ENCODE measurements around the gene OLFM1.

Gene OLFM1

GRCh38 chr9:135090547-135090946 lies 3.1 kb downstream of the OLFM1 start:
- no peak for DNase-seq

- DNase-seq = no peak
These were observed 4.1 kb downstream of the OLFM1 start for GRCh38 chr9:135091545-135091944.

GRCh38 chr9:135093111-135093510 lies 5.6 kb downstream of the OLFM1 start:
- no peak for DNase-seq

- DNase-seq = no peak
These were observed 6.6 kb downstream of the OLFM1 start for GRCh38 chr9:135093911-135094584.

GRCh38 chr9:135095470-135096407 lies 8.3 kb downstream of the OLFM1 start:
- DNase-seq = no peak

- no peak for DNase-seq
These were observed 9.0 kb downstream of the OLFM1 start for GRCh38 chr9:135096408-135096895.

GRCh38 chr9:135098400-135099105 lies 11.1 kb downstream of the OLFM1 start:
- no peak for DNase-seq

GRCh38 chr9:135099574-135099973 lies 12.1 kb downstream of the OLFM1 start:
- DNase-seq = no peak

GRCh38 chr9:135100241-135100681 lies 12.8 kb downstream of the OLFM1 start:
- DNase-seq = no peak

GRCh38 chr9:135100725-135101410 lies 13.4 kb downstream of the OLFM1 start:
- no peak for DNase-seq

- no peak for DNase-seq
These were observed 14.0 kb downstream of the OLFM1 start for GRCh38 chr9:135101486-135101885.

- DNase-seq = no peak
These were observed 14.5 kb downstream of the OLFM1 start for GRCh38 chr9:135101926-135102325.

- DNase-seq = no peak
These were observed 14.9 kb downstream of the OLFM1 start for GRCh38 chr9:135102331-135102730.

GRCh38 chr9:135103001-135103446 lies 15.6 kb downstream of the OLFM1 start:
- no peak for DNase-seq

- DNase-seq = no peak
These were observed 16.6 kb downstream of the OLFM1 start for GRCh38 chr9:135103931-135104639.

- DNase-seq = no peak
These were observed 17.3 kb downstream of the OLFM1 start for GRCh38 chr9:135104761-135105160.

- DNase-seq = no peak
These were observed 17.8 kb downstream of the OLFM1 start for GRCh38 chr9:135105211-135105745.

GRCh38 chr9:135105938-135106491 lies 18.5 kb downstream of the OLFM1 start:
- no peak for DNase-seq

GRCh38 chr9:135106551-135107270 lies 19.2 kb downstream of the OLFM1 start:
- DNase-seq = no peak

GRCh38 chr9:135107581-135108235 lies 20.2 kb downstream of the OLFM1 start:
- no peak for DNase-seq
